Upper lobe of left lung (tissue), 6 donors: ENCODE measurements around the gene KCNN2. TPM values are rescaled to one million over a fixed set of nuclear protein-coding genes. Genes with fewer than 3 reads are reported as not detected.

Experiments used
- ATAC-seq, 2 donors: fragments of 200-7000 bp; cut with Tn5 transposase; one replicate each; pipeline ENCODE4 v1.9.1; 2022; ENCODE audit warnings: mild to moderate bottlenecking in 2 of 2, moderate library complexity in 2 of 2; ENCODE audit not compliant: low FRiP score in 2 of 2
- DNase-seq, 2 donors: peaks; one replicate each; pipeline ENCODE4 v3.0.0-alpha.2; 2019 to 2020
- H3K27ac ChIP-seq, 4 donors: fragments of 200-600 bp; sonication (generic); one replicate each; pipeline ENCODE4 v1.5.1; 2016 to 2019
- H3K27me3 ChIP-seq, 4 donors: fragments of 200-600 bp; sonication (generic); one replicate each; pipeline ENCODE4 v1.5.1; 2017 to 2019
- H3K36me3 ChIP-seq, 4 donors: fragments of 200-600 bp; sonication (generic); one replicate each; pipeline ENCODE4 v1.5.1; 2016 to 2019
- H3K4me1 ChIP-seq, 4 donors: fragments of 200-600 bp; sonication (generic); one replicate each; pipeline ENCODE4 v1.5.1; 2018 to 2019
- H3K4me3 ChIP-seq, 4 donors: fragments of 200-600 bp; sonication (generic); one replicate each; pipeline ENCODE4 v1.5.1; 2017 to 2019; ENCODE audit warnings: mild to moderate bottlenecking in 2 of 4, moderate library complexity in 1 of 4
- H3K9me3 ChIP-seq, 4 donors: fragments of 200-600 bp; sonication (generic); one replicate each; pipeline ENCODE4 v1.5.1; 2018 to 2019
- CTCF ChIP-seq, 6 experiments: fragments of 450-650 bp in 4 of 6; fragments of 200-600 bp in 2 of 6; sonication (generic) in 2 of 6; IDR thresholded peaks; one replicate each; pipeline ENCODE4 v1.5.1; 2016 to 2019; ENCODE audit warnings: antibody characterized with exemption in 6 of 6
- EP300 ChIP-seq, 4 donors: sonication (generic); formaldehyde crosslinking; IDR thresholded peaks; one replicate each; pipeline ENCODE4 v1.5.1; 2017; ENCODE audit warnings: antibody characterized with exemption in 4 of 4, control low read depth in 2 of 4
- POLR2A ChIP-seq, 4 donors: fragments of 450-650 bp; IDR thresholded peaks; one replicate each; pipeline ENCODE4 v1.5.1; 2016 to 2017; ENCODE audit warnings: antibody characterized with exemption in 4 of 4, mild to moderate bottlenecking in 2 of 4
- POLR2AphosphoS5 ChIP-seq, 2 donors: sonication (generic); formaldehyde crosslinking; IDR thresholded peaks; one replicate each; pipeline ENCODE4 v1.5.1; 2017; ENCODE audit warnings: antibody characterized with exemption in 2 of 2
- WGBS, 2 donors: methylation state at CpG; one replicate each; pipeline ENCODE4 v1.1.5; 2017 to 2018; 5-methylcytosine and 5-hydroxymethylcytosine counted together
- total RNA-seq, 6 donors: library from RNA; depleted of rRNA in 4 of 6; stranded (reverse); fragments of >200 nt in 4 of 6; gene quantifications; one replicate each; pipeline versions ENCODE4 v1.1.0 to v1.2.1, GENCODE V29; 2016 to 2021
- donor health status: DM: no; HTN: no; CAD: no; lungs with moderate emphysema.
- donor health status: DM: no; HTN: yes; CAD: no; lungs with severe emphysema.

The KCNN2 gene
- total RNA-seq, 6 donors from 2014 or later: 0.55 to 3.2 (median 1.9) TPM

- Histone ChIP-seq H3K27ac (no peak overlapping the region), H3K9me3 (no peaks in the 10 kb centered on the region), H3K4me3 (no peak overlapping the region), H3K27me3 (no peaks in the 10 kb centered on the region), H3K36me3 (no peaks in the 10 kb centered on the region), H3K4me1 (no peaks in the 10 kb centered on the region)
- no peak for TF ChIP-seq CTCF (IDR thresholded peaks at IDR 0.05)
- TF ChIP-seq EP300 (IDR thresholded peaks at IDR 0.05): no peak
- no peak for TF ChIP-seq POLR2A (IDR thresholded peaks at IDR 0.05)
- TF ChIP-seq POLR2AphosphoS5 (IDR thresholded peaks at IDR 0.05): no peak
- ATAC-seq (no peak), DNase-seq (no peak)
- 68 to 81% methylated on average over 1 of the region's 1 CpG for WGBS, 2 donors
Observed at GRCh38 chr5:114402206-114402605, 40.3 kb downstream of the KCNN2 start.

- no peak overlapping the region for H3K4me3 ChIP-seq
- TF ChIP-seq CTCF (IDR thresholded peaks at IDR 0.05) (no peak), EP300 (IDR thresholded peaks at IDR 0.05) (no peak), POLR2A (IDR thresholded peaks at IDR 0.05) (no peak), POLR2AphosphoS5 (IDR thresholded peaks at IDR 0.05) (no peak)
- no peak overlapping the region for H3K27ac ChIP-seq
- H3K4me1 ChIP-seq: no peaks in the 10 kb centered on the region
- DNase-seq (no peak), ATAC-seq (no peak)
- no peaks in the 10 kb centered on the region for H3K9me3 ChIP-seq
- H3K36me3 ChIP-seq: no peaks in the 10 kb centered on the region
- H3K27me3 ChIP-seq: no peaks in the 10 kb centered on the region
- 78 to 82% methylated on average over 3 of the region's 3 CpGs for WGBS, 2 donors
Observed at GRCh38 chr5:114407783-114408182, 45.9 kb downstream of the KCNN2 start.

- H3K4me1 ChIP-seq: no peaks in the 10 kb centered on the region
- H3K27ac ChIP-seq: no peak overlapping the region
- no peaks in the 10 kb centered on the region for H3K36me3 ChIP-seq
- DNase-seq (no peak), ATAC-seq (no peak)
- no peaks in the 10 kb centered on the region for H3K27me3 ChIP-seq
- TF ChIP-seq CTCF (IDR thresholded peaks at IDR 0.05) (no peak), EP300 (IDR thresholded peaks at IDR 0.05) (no peak), POLR2AphosphoS5 (IDR thresholded peaks at IDR 0.05) (no peak), POLR2A (IDR thresholded peaks at IDR 0.05) (no peak)
- WGBS, 2 donors: 90 to 92% methylated on average over 3 of the region's 3 CpGs
- H3K9me3 ChIP-seq: no peaks in the 10 kb centered on the region
- H3K4me3 ChIP-seq: no peak overlapping the region
Observed at GRCh38 chr5:114408847-114409246, 47.0 kb downstream of the KCNN2 start.

GRCh38 chr5:114411380-114411931, 49.6 kb downstream of the KCNN2 start:
- Histone ChIP-seq H3K36me3 (no peaks in the 10 kb centered on the region), H3K27ac (no peak overlapping the region), H3K4me1 (no peaks in the 10 kb centered on the region), H3K9me3 (no peaks in the 10 kb centered on the region), H3K4me3 (no peak overlapping the region), H3K27me3 (no peaks in the 10 kb centered on the region)
- TF ChIP-seq POLR2AphosphoS5 (IDR thresholded peaks at IDR 0.05) (no peak), POLR2A (IDR thresholded peaks at IDR 0.05) (no peak), CTCF (IDR thresholded peaks at IDR 0.05) (no peak)
- ATAC-seq: no peak
- no peak for DNase-seq
- WGBS, 2 donors: 67 to 77% methylated on average over 3 of the region's 3 CpGs

GRCh38 chr5:114412510-114413171, 50.8 kb downstream of the KCNN2 start:
- WGBS, 2 donors: 54 to 75% methylated on average over 1 of the region's 1 CpG
- Histone ChIP-seq H3K4me1 (no peaks in the 10 kb centered on the region), H3K27ac (no peak overlapping the region), H3K36me3 (no peaks in the 10 kb centered on the region), H3K4me3 (no peak overlapping the region), H3K9me3 (no peaks in the 10 kb centered on the region), H3K27me3 (no peaks in the 10 kb centered on the region)
- ATAC-seq: no peak
- TF ChIP-seq POLR2AphosphoS5 (IDR thresholded peaks at IDR 0.05): no peak
- TF ChIP-seq CTCF (IDR thresholded peaks at IDR 0.05): no peak
- TF ChIP-seq EP300 (IDR thresholded peaks at IDR 0.05): no peak
- no peak for TF ChIP-seq POLR2A (IDR thresholded peaks at IDR 0.05)
- DNase-seq: no peak
